H9 (cell line): Measurements from ENCODE around the gene MECP2. TPM values are rescaled to one million over a fixed set of nuclear protein-coding genes. Genes with fewer than 3 reads are reported as not detected.

Source experiments
- DNase-seq: peaks from one replicate; pipeline ENCODE4 v3.0.0-alpha.2; 2017
- H2AFZ ChIP-seq: one replicate; pipeline ENCODE4 v1.6.1; 2013; ENCODE audit warnings: mild to moderate bottlenecking, low read length, control low read depth, moderate library complexity
- H2AK5ac ChIP-seq: 2 replicates; pipeline ENCODE4 v1.6.1; 2013; ENCODE audit warnings: low read length, control low read depth, mixed read lengths; ENCODE audit not compliant: insufficient read length
- H2BK120ac ChIP-seq: one replicate; pipeline ENCODE4 v1.6.1; 2013; ENCODE audit warnings: low read depth, mild to moderate bottlenecking, low read length, control low read depth, inconsistent platforms; ENCODE audit not compliant: poor library complexity, severe bottlenecking
- H2BK12ac ChIP-seq: 2 replicates; pipeline ENCODE4 v1.6.1; 2013; ENCODE audit warnings: low read length, control low read depth, mixed read lengths, low read depth; ENCODE audit not compliant: insufficient read length
- H2BK15ac ChIP-seq: 2 replicates; pipeline ENCODE4 v1.6.1; 2013; ENCODE audit warnings: low read depth, low read length, control low read depth
- H2BK20ac ChIP-seq: one replicate; pipeline ENCODE4 v1.6.1; 2013; ENCODE audit warnings: low read depth, mild to moderate bottlenecking, low read length, control low read depth, inconsistent platforms; ENCODE audit not compliant: poor library complexity, severe bottlenecking
- H2BK5ac ChIP-seq: 2 replicates; pipeline ENCODE4 v1.6.1; 2013; ENCODE audit warnings: low read length, control low read depth, mixed read lengths; ENCODE audit not compliant: insufficient read length
- H3K14ac ChIP-seq: 2 replicates; pipeline ENCODE4 v1.6.1; 2013; ENCODE audit warnings: low read length, control low read depth; ENCODE audit not compliant: insufficient read depth
- H3K18ac ChIP-seq: 2 replicates; pipeline ENCODE4 v1.6.1; 2013; ENCODE audit warnings: low read depth, mild to moderate bottlenecking, mixed read lengths, low read length, control low read depth; ENCODE audit not compliant: insufficient read length
- H3K23ac ChIP-seq: 2 replicates; pipeline ENCODE4 v1.6.1; 2013; ENCODE audit warnings: low read length, control low read depth, mixed read lengths, low read depth; ENCODE audit not compliant: insufficient read length
- H3K23me2 ChIP-seq: 2 replicates; pipeline ENCODE4 v1.6.1; 2013; ENCODE audit warnings: low read depth, mild to moderate bottlenecking, mixed read lengths, low read length, control low read depth; ENCODE audit not compliant: insufficient read length, poor library complexity, severe bottlenecking
- H3K27ac ChIP-seq: 2 replicates; pipeline ENCODE4 v1.5.1; 2013; ENCODE audit warnings: low read length, control low read depth, mixed read lengths, low read depth; ENCODE audit not compliant: insufficient read length
- H3K27me3 ChIP-seq: 2 replicates; pipeline ENCODE4 v1.6.1; 2013; ENCODE audit warnings: low read length, control low read depth, inconsistent platforms; ENCODE audit not compliant: insufficient read depth
- H3K4ac ChIP-seq: 2 replicates; pipeline ENCODE4 v1.6.1; 2013; ENCODE audit warnings: low read depth, mild to moderate bottlenecking, control low read depth, inconsistent platforms, low read length, moderate library complexity
- H3K4me1 ChIP-seq: 2 replicates; pipeline ENCODE4 v1.6.1; 2013; ENCODE audit warnings: low read length, control low read depth, inconsistent platforms; ENCODE audit not compliant: insufficient read depth
- H3K4me2 ChIP-seq: 2 replicates; pipeline ENCODE4 v1.6.1; 2013; ENCODE audit warnings: low read length, control low read depth, mixed read lengths; ENCODE audit not compliant: insufficient read length, insufficient read depth
- H3K56ac ChIP-seq: 2 replicates; pipeline ENCODE4 v1.6.1; 2013; ENCODE audit warnings: low read depth, mild to moderate bottlenecking, mixed read lengths, low read length, control low read depth; ENCODE audit not compliant: insufficient read length
- H3K79me1 ChIP-seq: 2 replicates; pipeline ENCODE4 v1.6.1; 2013; ENCODE audit warnings: low read depth, mild to moderate bottlenecking, moderate library complexity, low read length, control low read depth, inconsistent platforms; ENCODE audit not compliant: insufficient read depth, poor library complexity, severe bottlenecking
- H3K79me2 ChIP-seq: 2 replicates; pipeline ENCODE4 v1.6.1; 2013; ENCODE audit warnings: low read length, control low read depth, inconsistent platforms; ENCODE audit not compliant: insufficient read depth
- H3K9ac ChIP-seq: 2 replicates; pipeline ENCODE4 v1.6.1; 2013; ENCODE audit warnings: low read length, control low read depth, mixed read lengths; ENCODE audit not compliant: insufficient read length; ENCODE audit errors: extremely low read depth
- H3K9me3 ChIP-seq: one replicate; pipeline ENCODE4 v1.6.1; 2013; ENCODE audit warnings: low read depth, low read length, inconsistent platforms; ENCODE audit not compliant: control insufficient read depth
- H3T11ph ChIP-seq: one replicate; pipeline ENCODE4 v1.6.1; 2013; ENCODE audit warnings: mild to moderate bottlenecking, low read length, control low read depth, inconsistent platforms
- H4K20me1 ChIP-seq: one replicate; pipeline ENCODE4 v1.6.1; 2013; ENCODE audit not compliant: control insufficient read depth, insufficient read length, insufficient read depth
- H4K5ac ChIP-seq: 2 replicates; pipeline ENCODE4 v1.6.1; 2013; ENCODE audit warnings: low read depth, mild to moderate bottlenecking, mixed read lengths, low read length, control low read depth; ENCODE audit not compliant: insufficient read length
- H4K8ac ChIP-seq: replicated peaks from 2 replicates; pipeline ENCODE4 v1.6.1; 2013; ENCODE audit warnings: low read length, control low read depth, mixed read lengths, low read depth; ENCODE audit not compliant: insufficient read length
- H4K91ac ChIP-seq: 2 replicates; pipeline ENCODE4 v1.6.1; 2013; ENCODE audit warnings: low read depth, mild to moderate bottlenecking, moderate library complexity, mixed read lengths, low read length, control low read depth; ENCODE audit not compliant: insufficient read length
- H3K27ac Mint-ChIP-seq, 3 experiments: 2 replicates in 2 of 3; 3 replicates in 1 of 3; pipeline ENCODE4 v1.8.0; 2020 to 2021; ENCODE audit warnings: mixed read lengths in 3 of 3, mild to moderate bottlenecking in 1 of 3, moderate library complexity in 1 of 3
- H3K27me3 Mint-ChIP-seq: 2 replicates; pipeline ENCODE4 v1.8.0; 2021; ENCODE audit warnings: low read depth, mild to moderate bottlenecking, moderate library complexity, mixed read lengths
- H3K36me3 Mint-ChIP-seq, 3 experiments: 2 replicates in 2 of 3; 3 replicates in 1 of 3; pipeline ENCODE4 v1.8.0; 2020 to 2021; ENCODE audit warnings: low read depth in 3 of 3, mixed read lengths in 3 of 3; ENCODE audit not compliant: insufficient read depth in 1 of 3
- H3K4me1 Mint-ChIP-seq, 2 experiments: 2 replicates each; pipeline ENCODE4 v1.8.0; 2020; ENCODE audit warnings: mixed read lengths in 2 of 2
- H3K4me3 Mint-ChIP-seq, 2 experiments: 2 replicates in 1 of 2; 3 replicates in 1 of 2; pipeline ENCODE4 v1.8.0; 2020 to 2021; ENCODE audit warnings: mild to moderate bottlenecking in 2 of 2, mixed read lengths in 2 of 2, moderate library complexity in 1 of 2
- H3K9me3 Mint-ChIP-seq, 2 experiments: 2 replicates in 1 of 2; 3 replicates in 1 of 2; pipeline ENCODE4 v1.8.0; 2020; ENCODE audit warnings: mild to moderate bottlenecking in 2 of 2, mixed read lengths in 2 of 2, moderate library complexity in 1 of 2
- WGBS: extraction: QIAGEN DNeasy Blood & Tissue Kit; methylation state at CpG from one replicate; pipeline ENCODE4 v1.1.7; 2013; ENCODE audit warnings: missing lambda C conversion rate, low lambda C conversion rate, mixed read lengths; ENCODE audit not compliant: insufficient read length; ENCODE audit errors: extremely low coverage; 5-methylcytosine and 5-hydroxymethylcytosine counted together
- total RNA-seq: library from RNA; stranded (reverse); gene quantifications from 2 replicates; pipeline ENCODE4 v1.2.1, GENCODE V29; 2021
- TF ChIP-seq, protein P1 (sequence below): fragments of 200-600 bp; sonication (generic); conservative IDR thresholded peaks from 3 replicates; pipeline ENCODE4 v1.8.0; 2021; ENCODE audit warnings: antibody characterized with exemption, mild to moderate bottlenecking

MECP2 gene
- total RNA-seq, 1 experiment from 2014 or later = 32.2 TPM

GRCh38 chrX:154024271-154024670 lies 73.2 kb downstream of the MECP2 start:
- Histone ChIP-seq H3K4me2 (no peak overlapping the region), H2AFZ (no peak overlapping the region), H2BK20ac (no peak overlapping the region), H3K27me3 (no peaks in the 10 kb centered on the region), H2BK120ac (no peak overlapping the region), H3K23ac (no peak overlapping the region), H3K4ac (no peak overlapping the region), H3K4me1 (no peaks in the 10 kb centered on the region), H2BK12ac (no peak overlapping the region), H3K23me2 (peaks cover 3% of the 10 kb centered on the region), H2BK5ac (no peak overlapping the region), H4K20me1 (peaks cover 3% of the 10 kb centered on the region), H4K5ac (no peak overlapping the region), H3K56ac (no peak overlapping the region), H2AK5ac (no peak overlapping the region), H2BK15ac (no peak overlapping the region), H3K27ac (no peak overlapping the region), H4K8ac (no peak overlapping the region), H3K9ac (no peak overlapping the region), H3K18ac (no peak overlapping the region), H3K79me1 (no peaks in the 10 kb centered on the region), H3K14ac (no peak overlapping the region), H3K9me3 (peaks cover 4% of the 10 kb centered on the region), H3T11ph (no peak overlapping the region), H4K91ac (no peak overlapping the region), H3K79me2 (no peaks in the 10 kb centered on the region)
- peaks cover 15 to 28% (median 24%) of the 10 kb centered on the region in 3 experiments for H3K36me3 Mint-ChIP-seq
- H3K4me3 Mint-ChIP-seq = no peak overlapping the region
- H3K9me3 Mint-ChIP-seq = peaks cover 59 to 71% of the 10 kb centered on the region in 2 experiments
- no peak overlapping the region for H3K27ac Mint-ChIP-seq
- no peak for DNase-seq
- WGBS = no CpG with 5 or more reads among the region's 15 CpGs
- H3K27me3 Mint-ChIP-seq = no peaks in the 10 kb centered on the region
- peaks cover 15 to 21% of the 10 kb centered on the region in 2 experiments for H3K4me1 Mint-ChIP-seq
- TF ChIP-seq, protein P1, sequence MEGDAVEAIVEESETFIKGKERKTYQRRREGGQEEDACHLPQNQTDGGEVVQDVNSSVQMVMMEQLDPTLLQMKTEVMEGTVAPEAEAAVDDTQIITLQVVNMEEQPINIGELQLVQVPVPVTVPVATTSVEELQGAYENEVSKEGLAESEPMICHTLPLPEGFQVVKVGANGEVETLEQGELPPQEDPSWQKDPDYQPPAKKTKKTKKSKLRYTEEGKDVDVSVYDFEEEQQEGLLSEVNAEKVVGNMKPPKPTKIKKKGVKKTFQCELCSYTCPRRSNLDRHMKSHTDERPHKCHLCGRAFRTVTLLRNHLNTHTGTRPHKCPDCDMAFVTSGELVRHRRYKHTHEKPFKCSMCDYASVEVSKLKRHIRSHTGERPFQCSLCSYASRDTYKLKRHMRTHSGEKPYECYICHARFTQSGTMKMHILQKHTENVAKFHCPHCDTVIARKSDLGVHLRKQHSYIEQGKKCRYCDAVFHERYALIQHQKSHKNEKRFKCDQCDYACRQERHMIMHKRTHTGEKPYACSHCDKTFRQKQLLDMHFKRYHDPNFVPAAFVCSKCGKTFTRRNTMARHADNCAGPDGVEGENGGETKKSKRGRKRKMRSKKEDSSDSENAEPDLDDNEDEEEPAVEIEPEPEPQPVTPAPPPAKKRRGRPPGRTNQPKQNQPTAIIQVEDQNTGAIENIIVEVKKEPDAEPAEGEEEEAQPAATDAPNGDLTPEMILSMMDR = no peak
